ENCODE results near the gene DNAH17.

- no peak for TF ChIP-seq ZBTB4 (CRISPR knock-in tag; IDR thresholded peaks at IDR 0.05; ENCODE audit: borderline replicate concordance)
- TF ChIP-seq ZNF138 (CRISPR knock-in tag; IDR thresholded peaks at IDR 0.05; ENCODE audit: low read depth): no peak
- TF ChIP-seq PATZ1 (CRISPR knock-in tag; IDR thresholded peaks at IDR 0.05): no peak
- no peak for TF ChIP-seq KAT8 (CRISPR knock-in tag; IDR thresholded peaks at IDR 0.05)
- no peak for TF ChIP-seq ZNF770 (CRISPR knock-in tag; IDR thresholded peaks at IDR 0.05)
- TF ChIP-seq CTCF (CRISPR knock-in tag; IDR thresholded peaks at IDR 0.05): peak; percentile 18; the same call in 1 of the 2 replicates
- no peak for TF ChIP-seq GATAD1 (CRISPR knock-in tag; IDR thresholded peaks at IDR 0.05)
- TF ChIP-seq ZNF17 (CRISPR knock-in tag; IDR thresholded peaks at IDR 0.05): no peak
- TF ChIP-seq CHD2 (IDR thresholded peaks at IDR 0.05; ENCODE audit: low read depth, low read length): no peak
- no peak for TF ChIP-seq MAX (IDR thresholded peaks at IDR 0.05)
- TF ChIP-seq POLR2A (IDR thresholded peaks at IDR 0.05; ENCODE audit: insufficient read depth in 1 of 2, low read depth in 2 of 2, low read length in 2 of 2): no peak
These were observed 126.4 kb downstream of the DNAH17 start for GRCh38 chr17:78450696-78451345.

Measured in HepG2 (cell line).